Measurements from ENCODE around the gene OR2B6. TPM values are rescaled to one million over a fixed set of nuclear protein-coding genes. Genes with fewer than 3 reads are reported as not detected.

Gene OR2B6
- total RNA-seq, 2 experiments from 2014 or later, result not detected

GRCh38 chr6:28003661-28004060, 46.6 kb downstream of the OR2B6 start:
- POLR2A ChIA-PET, result no interaction called here
- no peaks in the 10 kb centered on the region for H3K36me3 Mint-ChIP-seq (ENCODE audit: low read depth)
- CTCF ChIA-PET, result no interaction called here
- H3K9me3 Mint-ChIP-seq, result no peaks in the 10 kb centered on the region
- no peak overlapping the region for H3K27ac Mint-ChIP-seq
- no peaks in the 10 kb centered on the region for H3K4me1 Mint-ChIP-seq
- peaks cover 12% of the 10 kb centered on the region for H3K27me3 Mint-ChIP-seq
- DNase-seq, result no peak
- no peak overlapping the region for H3K4me3 Mint-ChIP-seq

- no peak overlapping the region for H3K4me3 Mint-ChIP-seq
- peaks cover 11% of the 10 kb centered on the region for H3K27me3 Mint-ChIP-seq
- no peaks in the 10 kb centered on the region for H3K4me1 Mint-ChIP-seq
- H3K9me3 Mint-ChIP-seq, result no peaks in the 10 kb centered on the region
- ChIA-PET POLR2A (no interaction called here), CTCF (no interaction called here)
- H3K27ac Mint-ChIP-seq, result no peak overlapping the region
- H3K36me3 Mint-ChIP-seq (ENCODE audit: low read depth), result no peaks in the 10 kb centered on the region
- DNase-seq, result no peak
These were observed 47.5 kb downstream of the OR2B6 start for GRCh38 chr6:28004350-28005151.

- Mint-ChIP-seq H3K27me3 (peaks cover 11% of the 10 kb centered on the region), H3K27ac (no peak overlapping the region), H3K4me1 (no peaks in the 10 kb centered on the region), H3K36me3 (ENCODE audit: low read depth) (no peaks in the 10 kb centered on the region), H3K9me3 (no peaks in the 10 kb centered on the region), H3K4me3 (no peak overlapping the region)
- CTCF ChIA-PET, result no interaction called here
- no peak for DNase-seq
- POLR2A ChIA-PET, result no interaction called here
These were observed 48.3 kb downstream of the OR2B6 start for GRCh38 chr6:28005152-28005890.

- ChIA-PET CTCF (no interaction called here), POLR2A (no interaction called here)
- no peak overlapping the region for H3K27ac Mint-ChIP-seq
- H3K4me1 Mint-ChIP-seq, result no peaks in the 10 kb centered on the region
- no peak for DNase-seq
- no peaks in the 10 kb centered on the region for H3K36me3 Mint-ChIP-seq (ENCODE audit: low read depth)
- H3K4me3 Mint-ChIP-seq, result no peak overlapping the region
- H3K9me3 Mint-ChIP-seq, result no peaks in the 10 kb centered on the region
- peaks cover 11% of the 10 kb centered on the region for H3K27me3 Mint-ChIP-seq
These were observed 48.9 kb downstream of the OR2B6 start for GRCh38 chr6:28005975-28006374.

Other genes with a start within 250 kb of the OR2B6 start
- not detected for gene OR2B2, start 44.8 kb upstream of the OR2B6 start, total RNA-seq
- gene ZNF165, start 123.3 kb downstream of the OR2B6 start, total RNA-seq, result under 1 TPM; 0.40 to 0.50 TPM
- gene ZSCAN16, start 167.4 kb downstream of the OR2B6 start, total RNA-seq, result 1 to 10 TPM; 5.3 TPM
- gene ZKSCAN8, start 184.6 kb downstream of the OR2B6 start, total RNA-seq, result 10 to 100 TPM; 20.9 to 21.6 TPM

Measured in activated CD4-positive, alpha-beta memory T cell treated with anti-CD3 and anti-CD28 coated beads, Interleukin-2, amount 10 ng/mL, durations not matched to agents 7 days and 5 days (primary cell).